GM12878 (cell line): ENCODE measurements around the gene USB1. TPM values are rescaled to one million over a fixed set of nuclear protein-coding genes. Genes with fewer than 3 reads are reported as not detected.

ENCODE experiments used
- ATAC-seq: fragments of 200-7000 bp; cut with Tn5 transposase; 3 replicates; pipeline ENCODE4 v1.9.1; 2020; ENCODE audit warnings: mild to moderate bottlenecking, moderate library complexity
- BruUV-seq: library from RNA; stranded (reverse); fragments of 400-500 nt; replicated peaks from 2 replicates; lab custom pipeline; 2021; lab: Mats Ljungman, UMichigan
- CTCF ChIA-PET: fragments of 300-600 bp; sonication (Branson Sonifier 250); formaldehyde crosslinking; extraction: SDS; loops from one replicate; lab custom pipeline; 2021; ENCODE audit warnings: inconsistent platforms; lab: Yijun Ruan, JAX
- POLR2A ChIA-PET: fragments of 350-600 bp; formaldehyde crosslinking; extraction: SDS; loops from one replicate; lab custom pipeline; 2021; ENCODE audit warnings: inconsistent platforms; lab: Charles Lee
- RAD21 ChIA-PET: fragments of 300-600 bp; sonication (Branson Sonifier 250); formaldehyde crosslinking; loops from one replicate; lab custom pipeline; 2023; ENCODE audit warnings: antibody characterized with exemption; ENCODE audit not compliant: unreplicated experiment; lab: Charles Lee
- SMC1A ChIA-PET: fragments of 300-600 bp; sonication (Branson Sonifier 250); formaldehyde crosslinking; loops from one replicate; lab custom pipeline; 2023; ENCODE audit not compliant: unreplicated experiment, uncharacterized antibody; lab: Charles Lee
- DNase-seq: peaks from one replicate; pipeline ENCODE4 v3.0.0-alpha.2; 2011; ENCODE audit warnings: low read depth, low spot score
- FAIRE-seq: peaks from 3 replicates; lab custom pipeline; 2011; peaks lifted over from hg19 to GRCh38; lab: Jason Lieb, UNC
- H2AFZ ChIP-seq: 2 replicates; pipeline ENCODE4 v1.6.0; 2011; ENCODE audit warnings: low read depth, low read length, control low read depth; ENCODE audit not compliant: control insufficient read depth
- H3K27ac ChIP-seq: 2 replicates; pipeline ENCODE4 v1.5.1; 2011; ENCODE audit warnings: control low read depth; ENCODE audit not compliant: control insufficient read depth, insufficient read depth
- H3K27me3 ChIP-seq, 2 experiments: replicated peaks in 1 of 2; 2 replicates each; pipeline versions ENCODE4 v1.6.0 to v1.6.1; 2011; ENCODE audit warnings: low read length in 1 of 2; ENCODE audit not compliant: control insufficient read depth in 2 of 2, insufficient read depth in 2 of 2
- H3K36me3 ChIP-seq, 2 experiments: 2 replicates each; pipeline ENCODE4 v1.5.1; 2011; ENCODE audit warnings: low read length in 1 of 2; ENCODE audit not compliant: control insufficient read depth in 2 of 2, insufficient read depth in 2 of 2
- H3K4me1 ChIP-seq: 2 replicates; pipeline ENCODE4 v1.6.1; 2011; ENCODE audit warnings: mild to moderate bottlenecking, low read length, moderate library complexity, mixed read lengths; ENCODE audit not compliant: control insufficient read depth, insufficient read depth
- H3K4me2 ChIP-seq: 2 replicates; pipeline ENCODE4 v1.6.0; 2011; ENCODE audit warnings: control low read depth; ENCODE audit not compliant: control insufficient read depth, insufficient read depth
- H3K4me3 ChIP-seq: fragments of 200-600 bp; sonication (generic); 2 replicates; pipeline ENCODE4 v1.5.1; 2016
- H3K79me2 ChIP-seq: 2 replicates; pipeline ENCODE4 v1.6.0; 2011; ENCODE audit warnings: low read length; ENCODE audit not compliant: control insufficient read depth, insufficient read depth
- H3K9ac ChIP-seq: 2 replicates; pipeline ENCODE4 v1.8.0; 2011; ENCODE audit warnings: low read length, control low read depth, mixed read lengths; ENCODE audit not compliant: control insufficient read depth, insufficient read depth
- H3K9me3 ChIP-seq: replicated peaks from 3 replicates; pipeline ENCODE4 v1.5.1; 2011; ENCODE audit warnings: mild to moderate bottlenecking, low read length; ENCODE audit not compliant: control insufficient read depth, insufficient read depth
- H4K20me1 ChIP-seq: 2 replicates; pipeline ENCODE4 v1.6.0; 2011; ENCODE audit not compliant: control insufficient read depth, insufficient read depth
- BMI1 ChIP-seq: fragments of 450-650 bp; IDR thresholded peaks from 2 replicates; pipeline ENCODE4 v1.6.1; 2016; ENCODE audit warnings: mild to moderate bottlenecking, moderate library complexity, borderline replicate concordance
- DPF2 ChIP-seq: fragments of 450-650 bp; IDR thresholded peaks from 2 replicates; pipeline ENCODE4 v1.6.1; 2017; ENCODE audit warnings: mild to moderate bottlenecking
- EZH2 ChIP-seq: IDR thresholded peaks from 2 replicates; pipeline ENCODE4 v1.6.1; 2012; ENCODE audit warnings: low read depth, mild to moderate bottlenecking, control low read depth, inconsistent platforms, low read length, borderline replicate concordance; ENCODE audit not compliant: control insufficient read depth
- GATAD2B ChIP-seq: fragments of 450-650 bp; conservative IDR thresholded peaks from 2 replicates; pipeline ENCODE4 v1.6.1; 2017; ENCODE audit warnings: low read depth, mild to moderate bottlenecking, moderate library complexity
- HSF1 ChIP-seq: fragments of 150-350 bp; IDR thresholded peaks from 2 replicates; pipeline ENCODE4 v1.6.1; 2014; ENCODE audit warnings: mild to moderate bottlenecking, low read depth, low read length
- JUNB ChIP-seq: IDR thresholded peaks from 2 replicates; pipeline ENCODE4 v1.6.1; 2016; ENCODE audit warnings: antibody characterized with exemption, mild to moderate bottlenecking
- KAT2A ChIP-seq: conservative IDR thresholded peaks from 2 replicates; pipeline ENCODE4 v1.6.1; 2011; ENCODE audit warnings: low read depth, low read length; ENCODE audit not compliant: control insufficient read depth
- MEF2A ChIP-seq: IDR thresholded peaks from 2 replicates; pipeline ENCODE4 v1.6.1; 2011; ENCODE audit warnings: low read depth, mild to moderate bottlenecking, low read length, moderate library complexity; ENCODE audit not compliant: insufficient read depth
- RBBP5 ChIP-seq: fragments of 200-600 bp; sonication (generic); conservative IDR thresholded peaks from 2 replicates; pipeline ENCODE4 v1.6.1; 2016
- SIX5 ChIP-seq: IDR thresholded peaks from 2 replicates; pipeline ENCODE4 v1.6.1; 2011; ENCODE audit warnings: mild to moderate bottlenecking, low read depth, low read length, moderate library complexity; ENCODE audit not compliant: severe bottlenecking
- STAT1 ChIP-seq: fragments of 450-650 bp; conservative IDR thresholded peaks from 2 replicates; pipeline ENCODE4 v1.6.1; 2014; ENCODE audit warnings: antibody characterized with exemption, mild to moderate bottlenecking
- WGBS: methylation state at CpG from one replicate; pipeline ENCODE4 v1.1.6; 2016; ENCODE audit warnings: low lambda C conversion rate; ENCODE audit not compliant: insufficient replicate concordance, insufficient coverage; ENCODE audit errors: missing lambda C conversion rate; 5-methylcytosine and 5-hydroxymethylcytosine counted together
- in situ Hi-C: fragments of 300-500 bp; cut with MboI; formaldehyde crosslinking; loops from 9 replicates; pipeline ENCODE4 v1.14.3; 2018; ENCODE audit warnings: mixed read lengths
- intact Hi-C: fragments of 100-400 bp; cut with micrococcal nuclease; formaldehyde crosslinking; loops from one replicate; pipeline ENCODE4 v1.14.2; 2022; ENCODE audit not compliant: unreplicated experiment
- polyA plus RNA-seq, 11 experiments: library from polyadenylated mRNA; depleted of rRNA in 4 of 11; unstranded in 6 of 11; stranded (reverse) in 5 of 11; fragments of >200 nt; fragmentation: Nextera tagmentation in 4 of 11; fragmentation: Illumina TruSeq in 1 of 11; extraction: Ambion mirVana in 4 of 11; extraction: Trizol in 1 of 11; gene quantifications; 1 replicate in 1 of 11; 2 replicates in 10 of 11; pipeline versions ENCODE4 v1.2.1 to v1.2.3, GENCODE V29; 2011 to 2016; ENCODE audit warnings: inconsistent platforms in 2 of 11, missing spikeins in 2 of 11, low read depth in 1 of 11
- total RNA-seq, 4 experiments: library from RNA; depleted of rRNA in 3 of 4; stranded (reverse); fragments of >200 nt in 3 of 4; fragmentation: Illumina TruSeq in 1 of 4; extraction: Trizol in 1 of 4; gene quantifications; 2 replicates each; pipeline versions ENCODE4 v1.2.1 to v1.2.3, GENCODE V29; 2013 to 2021

USB1 gene
- total and polyA plus RNA-seq, 10 of the 15 experiments (the other 5 are each of a cell fraction or from before 2014, with no cell fraction given), result 7.9 to 72.2 (median 41.6) TPM

DNA sequence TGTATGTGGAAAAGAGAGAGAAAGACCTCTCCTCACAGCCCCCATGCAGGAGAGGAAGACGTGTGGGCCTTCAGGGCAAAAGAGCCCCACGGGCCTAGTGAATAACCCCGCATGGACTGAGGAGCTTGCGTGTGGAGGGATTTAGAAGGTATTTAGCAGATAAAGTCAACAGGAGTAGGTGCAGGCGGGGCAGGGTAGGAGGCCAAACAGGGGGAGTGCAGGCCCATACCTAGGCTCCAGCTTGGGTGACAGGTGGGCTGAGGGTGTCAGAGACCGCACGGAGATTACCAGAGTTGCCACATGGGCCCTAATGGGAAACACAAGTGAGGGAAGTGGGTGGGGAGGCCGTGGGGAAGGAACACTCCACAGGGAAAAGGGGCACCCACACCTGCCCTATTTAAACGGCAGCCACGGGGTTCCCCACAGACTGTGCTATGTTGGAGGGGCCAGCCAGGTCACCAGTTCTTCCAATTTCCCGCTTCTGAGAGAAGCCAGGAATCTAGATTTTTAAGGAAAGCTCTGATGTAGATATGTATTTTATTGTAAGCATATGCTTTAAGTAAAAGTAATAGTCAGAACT is 22.1 kb upstream of the USB1 start:
- 51% methylated on average over 11 of the region's 11 CpGs for WGBS
- ChIA-PET CTCF (interaction anchor here (0.6 to 1.3 kb wide), 3 partner anchors 11 to 149 kb away, joined by 3 to 4 read pairs (median 3); no protein-coding TSS in a partner anchor), POLR2A (no interaction called here), SMC1A (no interaction called here), RAD21 (no interaction called here)
- Histone ChIP-seq H3K79me2 (no peaks in the 10 kb centered on the region), H3K4me1 (no peaks in the 10 kb centered on the region), H3K4me3 (no peak overlapping the region), H3K36me3 (no peaks in the 10 kb centered on the region), H2AFZ (no peak overlapping the region), H3K4me2 (no peak overlapping the region), H3K27me3 (no peaks in the 10 kb centered on the region; a peak in 1 of 4 replicates), H4K20me1 (no peaks in the 10 kb centered on the region), H3K9ac (no peak overlapping the region), H3K27ac (no peak overlapping the region), H3K9me3 (no peaks in the 10 kb centered on the region)
- TF ChIP-seq HSF1, result no peak
- no peak for TF ChIP-seq BMI1
- no peak for TF ChIP-seq GATAD2B
- TF ChIP-seq MEF2A, result no peak
- TF ChIP-seq JUNB, result no peak
- no peak for TF ChIP-seq STAT1
- TF ChIP-seq EZH2, result no peak
- no peak for TF ChIP-seq RBBP5
- TF ChIP-seq KAT2A, result no peak
- no peak for TF ChIP-seq SIX5
- no peak for TF ChIP-seq DPF2
- FAIRE-seq (no peak), ATAC-seq (no peak), DNase-seq (no peak)
- BruUV-seq, result no TSS peak
- in situ Hi-C loops (no loop called here), intact Hi-C loops (no loop called here)
